Activated CD4-positive, CD25-positive, alpha-beta regulatory T cell treated with anti-CD3 and anti-CD28 coated beads, Interleukin-2, amount 50 U/mL, for 72 hours (primary cell): Measurements from ENCODE around the gene APOL4.
"Not testable (repeated sequence)": the region's sequence is repeated elsewhere in the genome, so short reads cannot be mapped to it uniquely, and the experiment has no call there.

Experiments used
- DNase-seq: peaks from one replicate; pipeline ENCODE4 v3.0.0; 2021

APOL4 gene

GRCh38 chr22:36201630-36202319 is at the start of gene APOL4:
Gene APOL4 (minus strand): TSS chr22:36201809. CDS start chr22:36201734, 75 bp downstream.
- no peak for DNase-seq

- not testable (repeated sequence) for DNase-seq
These were observed 48.8 kb upstream of the APOL4 start for GRCh38 chr22:36250292-36250960.

- DNase-seq: no peak
These were observed 47.6 kb upstream of the APOL4 start for GRCh38 chr22:36249160-36249559.

- DNase-seq: no peak
These were observed 46.3 kb upstream of the APOL4 start for GRCh38 chr22:36247955-36248354.

- no peak for DNase-seq
These were observed 45.1 kb upstream of the APOL4 start for GRCh38 chr22:36246718-36247117.

- DNase-seq: no peak
These were observed 44.3 kb upstream of the APOL4 start for GRCh38 chr22:36245805-36246356.

- DNase-seq: no peak
These were observed 43.1 kb upstream of the APOL4 start for GRCh38 chr22:36244522-36245391.

- DNase-seq: no peak
These were observed 42.4 kb upstream of the APOL4 start for GRCh38 chr22:36243986-36244385.

- DNase-seq: peak; percentile 74
These were observed 38.0 kb upstream of the APOL4 start, which contains the start of gene APOL2 for GRCh38 chr22:36239401-36240171. Gene APOL2 (minus strand): TSS chr22:36239527. CDS start chr22:36233162, 6,365 bp downstream.

GRCh38 chr22:36239150-36239400 is 37.5 kb upstream of the APOL4 start:
- no peak for DNase-seq

- no peak for DNase-seq
These were observed 37.0 kb upstream of the APOL4 start for GRCh38 chr22:36238373-36239149.

- no peak for DNase-seq
These were observed 36.1 kb upstream of the APOL4 start for GRCh38 chr22:36237462-36238372.

- DNase-seq: no peak
These were observed 35.0 kb upstream of the APOL4 start for GRCh38 chr22:36236388-36237319.

- DNase-seq: no peak
These were observed 34.0 kb upstream of the APOL4 start for GRCh38 chr22:36235585-36235984.

GRCh38 chr22:36234919-36235318 is 33.3 kb upstream of the APOL4 start:
- no peak for DNase-seq

- DNase-seq: no peak
These were observed 32.6 kb upstream of the APOL4 start for GRCh38 chr22:36234213-36234612.

- DNase-seq: no peak
These were observed 32.2 kb upstream of the APOL4 start for GRCh38 chr22:36233796-36234195.

GRCh38 chr22:36232715-36233401 is 31.2 kb upstream of the APOL4 start:
- no peak for DNase-seq

- not testable (repeated sequence) for DNase-seq
These were observed 29.4 kb upstream of the APOL4 start for GRCh38 chr22:36231051-36231450.
